Transverse colon (tissue), 4 donors: ENCODE results near the gene PTH2.

Experiments used
- CTCF ChIP-seq, 5 experiments: fragments of 200-600 bp in 3 of 5; fragments of 450-650 bp in 2 of 5; sonication (generic) in 3 of 5; IDR thresholded peaks; 1 replicate in 2 of 5; 2 replicates in 3 of 5; pipeline ENCODE4 v1.5.1; 2016 to 2017; ENCODE audit warnings: antibody characterized with exemption in 5 of 5, inconsistent platforms in 3 of 5, mild to moderate bottlenecking in 2 of 5, moderate library complexity in 1 of 5
- POLR2AphosphoS5 ChIP-seq, 3 donors: sonication (generic); formaldehyde crosslinking; IDR thresholded peaks; one replicate each; pipeline ENCODE4 v1.6.1; 2016; ENCODE audit warnings: antibody characterized with exemption in 3 of 3

DNA sequence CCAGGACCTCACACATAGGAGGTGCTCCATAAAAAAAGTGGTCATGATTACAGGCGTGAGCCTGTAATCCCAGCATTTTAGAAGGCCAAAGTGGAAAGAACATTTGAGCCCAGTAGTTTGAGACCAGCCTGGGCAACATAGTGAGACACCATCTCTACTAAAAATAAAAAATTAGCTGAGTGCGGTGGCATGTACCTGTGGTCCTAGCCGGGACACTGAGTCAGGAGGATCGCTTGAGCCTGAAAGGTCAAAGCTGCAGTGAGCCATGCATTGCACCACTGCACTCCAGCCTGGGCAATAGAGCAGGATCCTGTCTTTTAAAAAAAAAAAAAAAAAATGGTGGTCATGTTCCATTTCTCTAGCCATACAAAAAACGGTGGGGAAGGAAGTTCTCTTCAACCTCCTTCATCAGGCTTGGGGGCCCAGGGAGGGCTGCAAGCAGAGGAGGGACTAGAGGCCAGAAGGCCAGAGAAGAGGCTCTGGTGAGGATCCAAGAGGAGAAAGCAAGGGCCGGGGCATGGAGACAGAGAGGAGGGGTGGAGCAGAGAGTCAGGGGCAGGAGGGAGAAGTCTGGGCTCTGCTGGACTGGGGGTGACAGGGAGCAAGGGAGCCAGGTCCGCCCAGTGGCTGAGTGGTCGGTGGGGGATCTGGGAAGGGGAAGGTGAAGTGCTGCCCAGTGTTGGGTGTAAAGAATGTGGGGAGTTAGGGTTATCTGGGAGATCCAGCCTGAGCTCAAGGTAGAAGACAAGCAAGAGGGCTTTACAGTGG is 26.3 kb downstream of the PTH2 start:
- TF ChIP-seq CTCF (IDR thresholded peaks at IDR 0.05) = no peak
- TF ChIP-seq POLR2AphosphoS5 (IDR thresholded peaks at IDR 0.05) = no peak
